HK-2 (cell line): Measurements from ENCODE around the gene FFAR3.

Source experiments
- DNase-seq: peaks from one replicate; pipeline ENCODE4 v3.0.0-alpha.2; 2018; ENCODE audit not compliant: unreplicated experiment

The FFAR3 gene

GRCh38 chr19:35403116-35403760, 45.0 kb downstream of the FFAR3 start:
- DNase-seq: no peak

- DNase-seq: peak; percentile 65
Observed at GRCh38 chr19:35404879-35405622, 46.8 kb downstream of the FFAR3 start.

GRCh38 chr19:35407619-35408018, 49.4 kb downstream of the FFAR3 start:
- DNase-seq: no peak

GRCh38 chr19:35408284-35409171, 50.3 kb downstream of the FFAR3 start:
- DNase-seq: no peak

GRCh38 chr19:35409191-35409590, 50.9 kb downstream of the FFAR3 start:
- DNase-seq: no peak
